Gastroesophageal sphincter (tissue), 4 donors: ENCODE results near the gene YLPM1. TPM values are rescaled to one million over a fixed set of nuclear protein-coding genes. Genes with fewer than 3 reads are reported as not detected.

Experiments
- ATAC-seq: fragments of 150-250 bp; one replicate; pipeline ENCODE4 v1.9.1; 2016; ENCODE audit warnings: mild to moderate bottlenecking, moderate library complexity
- H3K27ac ChIP-seq, 4 donors: fragments of 200-600 bp; sonication (generic) in 3 of 4; 1 replicate in 3 of 4; 2 replicates in 1 of 4; pipeline ENCODE4 v1.5.1; 2016 to 2019
- H3K27me3 ChIP-seq: fragments of 200-600 bp; sonication (generic); one replicate; pipeline ENCODE4 v1.5.1; 2019
- H3K36me3 ChIP-seq, 2 donors: fragments of 200-600 bp; sonication (generic); one replicate each; pipeline ENCODE4 v1.5.1; 2019; ENCODE audit warnings: control low read depth in 1 of 2
- H3K4me1 ChIP-seq, 3 donors: fragments of 200-600 bp; sonication (generic); 1 replicate in 2 of 3; 2 replicates in 1 of 3; pipeline ENCODE4 v1.5.1; 2016 to 2019; ENCODE audit warnings: control low read depth in 2 of 3
- H3K4me3 ChIP-seq, 2 donors: fragments of 200-600 bp; sonication (generic); one replicate each; pipeline ENCODE4 v1.5.1; 2019; ENCODE audit warnings: mild to moderate bottlenecking in 1 of 2, moderate library complexity in 1 of 2
- H3K9me3 ChIP-seq, 3 donors: fragments of 200-600 bp; sonication (generic); one replicate each; pipeline ENCODE4 v1.5.1; 2017 to 2019; ENCODE audit warnings: control low read depth in 2 of 3
- CTCF ChIP-seq, 4 experiments: fragments of 200-600 bp in 2 of 4; fragments of 450-650 bp in 2 of 4; sonication (generic) in 1 of 4; IDR thresholded peaks; one replicate each; pipeline ENCODE4 v1.5.1; 2017 to 2019; ENCODE audit warnings: antibody characterized with exemption in 4 of 4, mild to moderate bottlenecking in 2 of 4, moderate library complexity in 2 of 4
- EP300 ChIP-seq: sonication (generic); formaldehyde crosslinking; IDR thresholded peaks from one replicate; pipeline ENCODE4 v1.6.1; 2017; ENCODE audit warnings: antibody characterized with exemption, mild to moderate bottlenecking
- POLR2A ChIP-seq, 2 donors: fragments of 450-650 bp; IDR thresholded peaks; one replicate each; pipeline ENCODE4 v1.6.1; 2017; ENCODE audit warnings: antibody characterized with exemption in 2 of 2, mild to moderate bottlenecking in 2 of 2, moderate library complexity in 1 of 2
- POLR2AphosphoS5 ChIP-seq: sonication (generic); formaldehyde crosslinking; IDR thresholded peaks from one replicate; pipeline ENCODE4 v1.6.1; 2017; ENCODE audit warnings: antibody characterized with exemption
- WGBS, 2 donors: methylation state at CpG; one replicate each; pipeline ENCODE4 v1.1.5; 2018; ENCODE audit warnings: low coverage in 1 of 2; 5-methylcytosine and 5-hydroxymethylcytosine counted together
- total RNA-seq, 4 donors: library from RNA; depleted of rRNA; stranded (reverse); fragments of >200 nt; gene quantifications; one replicate each; pipeline ENCODE4 v1.1.0, GENCODE V29; 2016

The YLPM1 gene
- total RNA-seq, 4 donors from 2014 or later: 23.3 to 54.8 (median 44.7) TPM

GRCh38 chr14:74829251-74829650 is 66.1 kb downstream of the YLPM1 start:
- TF ChIP-seq CTCF (IDR thresholded peaks at IDR 0.05) (no peak), POLR2AphosphoS5 (no peak), EP300 (no peak), POLR2A (IDR thresholded peaks at IDR 0.05) (no peak)
- H3K36me3 ChIP-seq: peaks cover 0 to 47% of the 10 kb centered on the region in 2 donors
- 79 to 91% methylated on average over 3 to 5 of the region's 5 CpGs for WGBS, 2 donors

GRCh38 chr14:74832849-74833248 is 69.7 kb downstream of the YLPM1 start:
- Histone ChIP-seq H3K4me3 (no peak overlapping the region), H3K4me1 (peaks cover 0 to 15% (median 0%) of the 10 kb centered on the region in 3 donors), H3K27me3 (no peaks in the 10 kb centered on the region), H3K36me3 (peaks cover 0 to 66% of the 10 kb centered on the region in 2 donors), H3K27ac (no peak overlapping the region), H3K9me3 (no peaks in the 10 kb centered on the region)
- TF ChIP-seq POLR2AphosphoS5: no peak
- TF ChIP-seq CTCF (IDR thresholded peaks at IDR 0.05): no peak
- TF ChIP-seq EP300: no peak
- TF ChIP-seq POLR2A (IDR thresholded peaks at IDR 0.05): no peak
- no peak for ATAC-seq
- WGBS, 2 donors: 90 to 93% methylated on average over 4 of the region's 4 CpGs

More at GRCh38 chr14:74829251-74829650, 66.1 kb downstream of the YLPM1 start:
- Histone ChIP-seq H3K4me1 (no peaks in the 10 kb centered on the region), H3K27me3 (no peaks in the 10 kb centered on the region), H3K4me3 (no peak overlapping the region), H3K27ac (no peak overlapping the region), H3K9me3 (no peaks in the 10 kb centered on the region)
- no peak for ATAC-seq

- Histone ChIP-seq H3K4me1 (peaks cover 0 to 15% (median 0%) of the 10 kb centered on the region in 3 donors), H3K27ac (no peak overlapping the region), H3K9me3 (no peaks in the 10 kb centered on the region), H3K4me3 (no peak overlapping the region), H3K36me3 (peaks cover 0 to 51% of the 10 kb centered on the region in 2 donors), H3K27me3 (no peaks in the 10 kb centered on the region)
- WGBS, 2 donors: 86 to 92% methylated on average over 3 to 4 of the region's 5 CpGs
- TF ChIP-seq POLR2A (IDR thresholded peaks at IDR 0.05): no peak
- no peak for TF ChIP-seq POLR2AphosphoS5
- TF ChIP-seq EP300: no peak
- TF ChIP-seq CTCF (IDR thresholded peaks at IDR 0.05): no peak
- ATAC-seq: no peak
Observed at GRCh38 chr14:74834692-74835392, 71.7 kb downstream of the YLPM1 start.

GRCh38 chr14:74835645-74836250 is 72.6 kb downstream of the YLPM1 start:
- H3K36me3 ChIP-seq: peaks cover 0 to 49% of the 10 kb centered on the region in 2 donors
- 73 to 77% methylated on average over 7 of the region's 7 CpGs for WGBS, 2 donors
- no peak for ATAC-seq
- TF ChIP-seq CTCF (IDR thresholded peaks at IDR 0.05): no peak
- H3K4me3 ChIP-seq: no peak overlapping the region
- H3K27ac ChIP-seq: no peak overlapping the region
- H3K27me3 ChIP-seq: no peaks in the 10 kb centered on the region
- no peaks in the 10 kb centered on the region for H3K9me3 ChIP-seq
- peaks cover 0 to 15% (median 0%) of the 10 kb centered on the region in 3 donors for H3K4me1 ChIP-seq
